Mesothelial cell of epicardium (in vitro differentiated cells): ENCODE measurements around the gene BHLHE40. TPM values are rescaled to one million over a fixed set of nuclear protein-coding genes. Genes with fewer than 3 reads are reported as not detected.

Source experiments
- DNase-seq, 2 experiments: peaks; one replicate each; pipeline ENCODE4 v3.0.0; 2021; ENCODE audit warnings: low spot score in 2 of 2; ENCODE audit not compliant: unreplicated experiment in 2 of 2
- H3K27ac Mint-ChIP-seq: 2 replicates; pipeline ENCODE4 v1.8.0; 2021; ENCODE audit warnings: mixed read lengths
- H3K27me3 Mint-ChIP-seq: 2 replicates; pipeline ENCODE4 v1.8.0; 2021; ENCODE audit warnings: low read depth, mixed read lengths
- H3K36me3 Mint-ChIP-seq: 2 replicates; pipeline ENCODE4 v1.8.0; 2021; ENCODE audit warnings: mixed read lengths
- H3K4me1 Mint-ChIP-seq: 2 replicates; pipeline ENCODE4 v1.8.0; 2021; ENCODE audit warnings: mixed read lengths
- H3K4me3 Mint-ChIP-seq: 2 replicates; pipeline ENCODE4 v1.8.0; 2021; ENCODE audit warnings: mild to moderate bottlenecking, moderate library complexity, mixed read lengths
- H3K9me3 Mint-ChIP-seq: 2 replicates; pipeline ENCODE4 v1.8.0; 2021; ENCODE audit warnings: mixed read lengths
- CTCF ChIP-seq: fragments of 200-600 bp; sonication (generic); IDR thresholded peaks from one replicate; pipeline ENCODE4 v1.5.0; 2021; ENCODE audit warnings: antibody characterized with exemption; ENCODE audit not compliant: unreplicated experiment
- total RNA-seq: library from RNA; stranded (reverse); gene quantifications from 3 replicates; pipeline ENCODE4 v1.2.1, GENCODE V29; 2021

BHLHE40 gene
- total RNA-seq, 1 donor from 2014 or later = 37.6 TPM

GRCh38 chr3:4982773-4983738 lies 3.8 kb downstream of the BHLHE40 start:
- Mint-ChIP-seq H3K27me3 (peaks cover 1% of the 10 kb centered on the region), H3K36me3 (peaks cover 6% of the 10 kb centered on the region), H3K4me1 (peaks cover 60% of the 10 kb centered on the region), H3K4me3 (peak overlapping the region; percentile 54), H3K27ac (peak overlapping the region; percentile 86), H3K9me3 (no peaks in the 10 kb centered on the region)
- DNase-seq = no peak
- no peak for TF ChIP-seq CTCF

- H3K4me1 Mint-ChIP-seq = peaks cover 64% of the 10 kb centered on the region
- DNase-seq = no peak
- peak overlapping the region; percentile 86 for H3K27ac Mint-ChIP-seq
- no peaks in the 10 kb centered on the region for H3K9me3 Mint-ChIP-seq
- peaks cover 6% of the 10 kb centered on the region for H3K36me3 Mint-ChIP-seq
- H3K4me3 Mint-ChIP-seq = peak overlapping the region; percentile 54
- no peak for TF ChIP-seq CTCF
- H3K27me3 Mint-ChIP-seq = peaks cover 1% of the 10 kb centered on the region
Observed at GRCh38 chr3:4983739-4984510, 4.7 kb downstream of the BHLHE40 start.

- Mint-ChIP-seq H3K27ac (peak overlapping the region; percentile 86), H3K9me3 (no peaks in the 10 kb centered on the region), H3K36me3 (peaks cover 6% of the 10 kb centered on the region), H3K27me3 (peaks cover 1% of the 10 kb centered on the region), H3K4me3 (peak overlapping the region; percentile 54), H3K4me1 (peaks cover 67% of the 10 kb centered on the region)
- no peak for DNase-seq
- TF ChIP-seq CTCF = no peak
Observed at GRCh38 chr3:4984511-4984864, 5.3 kb downstream of the BHLHE40 start.

- peaks cover 6% of the 10 kb centered on the region for H3K36me3 Mint-ChIP-seq
- H3K4me3 Mint-ChIP-seq = peak overlapping the region; percentile 60
- H3K4me1 Mint-ChIP-seq = peaks cover 62% of the 10 kb centered on the region
- no peak for TF ChIP-seq CTCF
- no peaks in the 10 kb centered on the region for H3K9me3 Mint-ChIP-seq
- H3K27ac Mint-ChIP-seq = peak overlapping the region; percentile 98
- DNase-seq = no peak
- H3K27me3 Mint-ChIP-seq = peaks cover 1% of the 10 kb centered on the region
Observed at GRCh38 chr3:4985330-4986174, 6.3 kb downstream of the BHLHE40 start.

- peak in 1 of 2 experiments; percentile 58 for DNase-seq
- no peak for TF ChIP-seq CTCF
- peak overlapping the region; percentile 60 for H3K4me3 Mint-ChIP-seq
- peaks cover 56% of the 10 kb centered on the region for H3K4me1 Mint-ChIP-seq
- H3K9me3 Mint-ChIP-seq = no peaks in the 10 kb centered on the region
- peaks cover 6% of the 10 kb centered on the region for H3K36me3 Mint-ChIP-seq
- peak overlapping the region; percentile 98 for H3K27ac Mint-ChIP-seq
- peaks cover 1% of the 10 kb centered on the region for H3K27me3 Mint-ChIP-seq
Observed at GRCh38 chr3:4986175-4986781, 7.0 kb downstream of the BHLHE40 start.
